NCI-H128 (cell line): ENCODE measurements around the gene TMC2.

ENCODE experiments used
- DNase-seq: peaks from one replicate; lab custom pipeline; 2025; ENCODE audit not compliant: unreplicated experiment; lab: John Stamatoyannopoulos, UW

TMC2 gene

DNA sequence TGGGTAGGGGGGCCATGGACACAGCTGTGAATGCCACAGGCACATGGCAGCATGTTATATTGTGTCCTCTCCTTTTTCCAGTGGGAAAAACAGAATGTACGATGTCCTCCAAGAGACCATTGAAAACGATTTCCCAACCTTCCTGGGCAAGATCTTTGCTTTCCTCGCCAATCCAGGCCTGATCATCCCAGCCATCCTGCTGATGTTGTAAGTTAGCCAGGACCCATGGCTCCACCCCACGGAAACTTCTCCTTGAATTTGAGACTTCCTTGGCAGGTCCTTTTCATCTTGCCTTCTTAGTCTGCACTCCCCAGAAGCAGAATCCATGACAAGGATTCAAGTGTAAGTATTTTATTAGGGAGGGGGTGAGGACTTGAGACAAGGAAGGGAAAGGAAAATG is 87.8 kb downstream of the TMC2 start:
- DNase-seq, result no peak

DNA sequence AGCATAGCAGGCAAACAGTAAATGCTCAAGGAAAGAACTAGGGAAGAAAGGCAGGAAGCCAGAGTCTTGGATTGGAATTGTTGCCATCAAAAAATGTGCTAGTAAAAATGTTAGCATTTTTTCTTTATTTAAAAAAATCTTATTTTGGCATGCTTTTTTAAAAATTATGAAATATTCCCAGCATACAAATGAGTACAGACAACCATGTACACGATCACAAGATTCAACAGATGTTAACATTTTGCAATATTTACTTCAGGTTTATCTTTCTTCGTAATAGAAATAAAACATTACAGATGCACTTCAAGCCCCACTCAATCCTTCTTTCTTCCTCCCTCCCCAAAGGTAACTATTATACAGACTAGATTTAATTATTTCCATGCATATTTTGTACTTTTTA is 88.7 kb downstream of the TMC2 start:
- no peak for DNase-seq

DNA sequence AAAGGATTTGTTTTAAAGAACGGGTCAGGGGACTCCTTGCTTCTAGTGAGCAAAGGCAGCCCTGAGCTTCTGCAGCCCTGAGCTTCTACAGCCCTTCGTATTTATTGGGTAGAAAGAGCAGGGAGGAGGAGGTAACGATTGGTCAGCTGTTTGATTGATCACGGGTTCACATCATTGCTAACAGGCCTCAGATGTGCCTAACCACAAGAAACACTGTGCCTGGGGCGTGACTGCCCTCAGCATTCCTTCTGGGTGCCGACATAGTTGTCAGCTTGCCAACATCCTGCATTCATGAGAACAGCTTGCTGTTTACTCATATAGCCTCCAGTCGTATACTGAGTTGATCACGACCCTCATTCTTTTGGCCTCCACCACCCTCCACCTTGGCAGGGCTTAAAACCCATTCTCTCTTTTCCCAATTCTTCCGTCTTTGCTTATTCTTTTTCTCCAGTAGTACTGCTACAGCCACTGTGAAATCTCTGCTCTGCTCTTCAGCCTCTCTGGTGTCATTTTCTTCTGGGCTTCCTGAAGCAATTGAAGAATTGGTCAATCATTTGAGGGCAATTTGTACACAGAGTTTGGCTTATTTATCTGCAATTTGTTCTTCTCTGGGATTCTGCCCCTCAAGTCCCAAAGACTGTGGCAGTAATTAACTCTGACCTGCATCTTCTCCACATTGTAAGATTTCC is 90.6 kb downstream of the TMC2 start:
- DNase-seq, result no peak

DNA sequence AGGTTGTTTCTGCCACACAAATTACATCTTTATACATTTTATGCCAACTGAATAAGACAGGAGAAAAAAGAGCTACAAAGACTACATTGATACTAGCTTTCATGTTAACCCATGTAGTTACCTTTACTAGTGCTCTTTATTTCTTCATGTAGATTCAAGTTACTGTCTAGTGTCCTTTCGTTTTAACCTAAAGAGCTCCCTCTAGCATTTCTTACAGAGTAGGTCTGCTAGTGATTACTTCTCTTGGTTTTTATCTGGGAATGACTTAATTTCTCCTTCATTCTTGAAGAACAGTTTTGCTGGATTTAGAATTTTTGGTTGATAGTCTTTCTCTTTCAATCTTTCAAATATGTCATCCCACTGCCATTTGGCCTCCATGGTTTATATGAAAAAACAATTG is 94.9 kb downstream of the TMC2 start:
- no peak for DNase-seq

DNA sequence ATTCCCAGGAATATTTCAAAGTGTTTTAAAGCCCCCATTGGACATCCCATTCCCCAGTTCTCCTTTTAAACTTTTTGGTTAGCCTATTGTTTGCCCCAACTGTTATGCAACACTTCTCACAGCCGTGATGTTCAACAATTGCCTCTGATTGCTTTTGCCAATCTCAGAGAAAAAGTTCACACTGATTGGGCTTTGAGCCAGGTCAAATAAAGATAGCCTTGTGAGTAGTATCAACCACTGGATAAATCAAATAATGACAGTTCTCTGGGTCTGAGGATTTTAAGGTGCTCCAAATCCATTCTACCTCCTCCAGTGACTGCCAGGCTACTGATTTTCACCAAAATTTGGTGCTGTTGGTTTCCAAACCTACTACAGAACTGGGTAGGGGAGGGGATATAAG is 97.0 kb downstream of the TMC2 start:
- DNase-seq, result no peak

DNA sequence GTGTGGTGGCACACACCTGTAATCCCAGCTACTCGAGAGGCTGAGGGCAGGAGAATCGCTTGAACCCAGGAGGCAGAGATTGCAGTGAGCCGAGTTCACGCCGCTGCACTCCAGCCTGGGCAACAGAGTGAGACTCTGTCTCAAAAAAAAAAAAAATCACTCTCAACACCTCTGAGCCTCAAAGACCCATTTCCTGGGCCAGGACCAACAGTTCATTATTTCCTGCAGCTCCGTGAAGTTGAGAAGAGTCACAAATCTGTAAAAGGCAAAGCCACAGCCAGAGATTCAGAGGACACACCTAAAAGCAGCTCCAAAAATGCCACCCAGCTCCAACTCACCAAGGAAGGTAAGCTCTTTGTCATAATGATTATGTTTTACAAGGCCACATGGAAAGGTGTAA is 100.9 kb downstream of the TMC2 start:
- DNase-seq, result no peak

DNA sequence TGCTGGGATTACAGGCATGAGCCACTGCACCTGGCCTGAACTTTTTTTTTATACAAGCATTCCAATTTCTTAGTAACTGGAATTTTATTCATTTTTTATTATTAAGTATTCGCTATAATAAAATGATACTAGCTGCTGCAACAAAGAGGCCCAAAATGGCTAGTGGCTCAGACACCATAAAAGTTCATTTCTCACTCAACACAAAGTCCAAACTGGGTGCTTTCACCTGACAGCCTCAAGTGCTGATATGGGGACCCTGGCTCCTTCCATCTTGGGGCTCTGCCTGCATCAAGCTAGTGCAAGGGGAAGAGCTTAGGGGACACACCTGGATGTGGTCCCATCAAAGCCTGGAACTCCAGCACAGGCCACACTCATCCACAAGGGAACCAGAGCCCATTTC is 103.9 kb downstream of the TMC2 start:
- DNase-seq, result no peak

DNA sequence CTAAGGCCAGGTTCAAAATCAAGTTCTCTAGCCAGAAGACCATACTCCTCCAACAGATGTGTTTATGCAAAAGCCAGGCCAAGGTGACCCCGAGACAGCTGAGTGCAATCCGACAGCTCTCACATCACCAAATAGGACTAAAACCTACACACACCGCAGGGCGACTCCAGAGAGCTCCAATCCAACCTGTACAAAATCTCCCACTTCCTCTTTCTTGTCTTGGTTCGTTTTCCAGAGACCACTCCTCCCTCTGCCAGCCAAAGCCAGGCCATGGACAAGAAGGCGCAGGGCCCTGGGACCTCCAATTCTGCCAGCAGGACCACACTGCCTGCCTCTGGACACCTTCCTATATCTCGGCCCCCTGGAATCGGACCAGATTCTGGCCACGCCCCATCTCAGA is 104.5 kb downstream of the TMC2 start:
- DNase-seq, result no peak

DNA sequence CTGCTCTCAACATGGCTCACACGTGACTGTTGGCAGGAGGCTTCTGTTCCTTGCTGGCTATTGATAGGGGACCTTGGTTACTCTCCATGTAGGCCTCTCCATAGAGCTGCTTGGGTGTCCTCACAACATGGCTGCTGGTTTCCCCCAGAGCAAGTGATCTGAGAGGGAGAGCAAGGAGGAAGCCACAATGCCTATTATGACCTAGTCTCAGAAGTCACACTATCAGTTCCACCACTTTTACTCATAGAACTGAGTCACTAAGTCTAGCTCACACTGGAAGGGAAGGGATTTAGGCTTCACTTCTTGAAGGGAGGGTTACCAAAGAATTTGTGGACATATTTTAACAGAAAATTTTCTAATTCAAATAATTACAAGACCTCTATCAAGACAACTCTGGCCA is 107.3 kb downstream of the TMC2 start:
- DNase-seq, result no peak

DNA sequence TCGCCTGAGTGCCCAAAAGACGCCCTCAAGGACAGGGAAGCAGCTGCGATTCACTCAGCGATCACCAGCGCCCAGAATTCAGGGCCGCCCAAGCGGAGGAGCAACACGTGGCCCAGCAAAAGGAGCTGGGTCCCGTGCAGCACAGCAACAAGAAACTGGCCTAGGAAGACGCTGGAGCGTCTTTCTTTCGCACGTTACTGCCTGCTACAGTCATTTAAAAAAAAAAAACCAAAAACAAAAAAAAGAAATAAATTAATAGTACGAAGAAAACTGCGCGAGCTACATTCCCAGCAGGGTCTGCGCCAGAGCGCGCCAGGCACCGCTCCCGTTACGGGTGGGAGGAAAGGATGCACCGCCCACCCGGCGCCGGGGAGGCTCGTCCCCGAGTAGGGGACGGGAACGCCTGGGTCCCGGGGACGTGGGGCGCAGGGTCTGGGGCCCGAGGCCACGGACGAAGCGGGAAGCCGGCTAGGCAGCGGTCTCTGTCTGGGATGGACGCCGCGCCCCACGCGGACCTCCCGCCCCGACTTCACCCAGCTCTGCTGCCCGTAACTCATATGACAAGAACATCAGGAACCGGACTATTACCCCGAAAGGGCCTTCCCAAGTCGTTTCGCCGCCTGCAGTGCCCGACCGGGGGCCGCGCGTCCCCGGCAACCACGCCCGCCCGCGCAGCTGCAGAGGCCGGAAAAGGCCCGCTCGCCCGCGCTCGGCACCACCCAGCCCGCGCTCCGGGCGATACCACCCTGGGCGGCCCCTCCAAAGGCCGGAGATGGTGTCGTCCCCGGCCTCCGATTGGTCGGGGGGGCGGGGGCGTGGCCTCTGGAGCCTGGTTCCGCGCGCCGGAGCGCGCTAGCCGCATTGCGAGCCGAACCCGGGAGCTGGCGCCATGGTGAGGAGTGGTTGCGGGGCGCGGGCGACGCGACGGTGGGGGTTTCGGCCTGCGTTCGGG is 115.7 kb downstream of the TMC2 start, which contains the start of gene NOP56:
Gene NOP56, plus strand, starts transcription at position 861 of the 952 bp plus-strand sequence. Its CDS starts 29 bp downstream, at position 890.
- DNase-seq, result peak; percentile 90

DNA sequence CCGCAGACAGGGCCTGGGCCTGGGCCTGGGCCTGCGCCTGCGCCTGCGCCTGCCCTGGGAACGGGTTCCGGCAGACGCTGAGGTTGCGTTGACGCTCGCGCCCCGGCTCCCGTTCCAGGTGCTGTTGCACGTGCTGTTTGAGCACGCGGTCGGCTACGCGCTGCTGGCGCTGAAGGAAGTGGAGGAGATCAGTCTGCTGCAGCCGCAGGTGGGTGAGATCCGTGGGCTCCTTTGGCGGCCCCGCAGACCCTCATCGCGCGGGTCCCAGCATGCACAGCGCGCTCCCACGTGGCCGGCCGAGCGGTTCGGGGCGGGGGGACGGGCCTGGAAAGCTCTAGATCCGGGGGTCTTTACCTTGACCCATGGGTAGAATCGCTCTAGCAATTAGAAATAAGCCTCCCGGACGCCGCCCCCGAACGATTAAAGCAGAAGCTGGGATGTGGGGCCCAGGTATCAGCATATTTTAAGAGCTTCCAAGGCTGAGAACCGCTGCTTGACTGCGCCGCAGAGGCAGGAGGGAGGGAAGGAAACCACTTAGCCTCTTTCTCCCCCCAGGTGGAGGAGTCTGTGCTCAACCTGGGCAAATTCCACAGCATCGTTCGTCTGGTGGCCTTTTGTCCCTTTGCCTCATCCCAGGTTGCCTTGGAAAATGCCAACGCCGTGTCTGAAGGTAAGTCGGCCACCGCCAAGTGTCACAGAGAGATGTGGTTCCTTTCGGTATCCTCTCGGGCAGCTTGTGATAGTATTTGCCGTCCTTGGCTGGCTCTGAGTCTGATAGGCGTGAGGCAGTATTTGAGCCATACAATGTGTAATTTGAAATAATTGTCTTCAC is 116.6 kb downstream of the TMC2 start:
- no peak for DNase-seq

DNA sequence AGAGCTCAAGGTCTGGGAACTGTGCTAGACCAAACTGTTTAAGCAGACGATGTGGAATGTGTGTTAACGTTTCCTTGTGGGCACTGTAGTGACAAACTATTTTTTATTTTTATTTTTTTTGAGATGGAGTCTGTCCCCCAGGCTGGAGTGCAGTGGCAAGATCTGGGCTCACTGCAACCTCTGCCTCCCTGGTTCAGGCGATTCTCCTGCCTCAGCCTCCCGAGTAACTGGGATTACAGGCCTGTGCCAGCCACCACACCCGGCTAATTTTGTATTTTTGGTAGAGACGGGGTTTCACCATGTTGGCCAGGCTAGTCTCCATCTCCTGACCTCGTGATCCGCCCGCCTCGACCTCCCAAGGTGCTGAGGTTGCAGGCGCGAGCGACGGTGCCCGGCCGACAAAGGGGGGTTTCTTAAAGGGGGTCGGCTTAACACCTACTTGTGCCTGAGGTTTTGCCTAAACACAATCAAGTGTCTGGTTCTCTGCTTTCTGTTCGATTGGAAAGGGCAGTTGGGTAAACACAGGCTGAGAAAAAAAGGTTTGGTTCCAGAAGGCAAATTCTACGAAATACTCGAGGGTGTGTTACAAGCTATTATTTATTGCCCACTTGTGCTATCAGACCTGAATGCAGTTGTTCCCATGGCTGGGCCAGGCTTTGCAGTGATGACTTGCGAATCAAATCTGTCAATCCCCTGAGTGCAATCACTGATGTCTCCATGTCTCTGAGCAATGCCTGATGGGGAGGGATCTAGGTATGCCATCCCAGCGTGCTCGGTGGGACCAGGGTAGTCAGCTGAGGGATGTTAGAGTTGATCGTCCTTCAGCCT is 117.4 kb downstream of the TMC2 start:
- DNase-seq, result no peak

DNA sequence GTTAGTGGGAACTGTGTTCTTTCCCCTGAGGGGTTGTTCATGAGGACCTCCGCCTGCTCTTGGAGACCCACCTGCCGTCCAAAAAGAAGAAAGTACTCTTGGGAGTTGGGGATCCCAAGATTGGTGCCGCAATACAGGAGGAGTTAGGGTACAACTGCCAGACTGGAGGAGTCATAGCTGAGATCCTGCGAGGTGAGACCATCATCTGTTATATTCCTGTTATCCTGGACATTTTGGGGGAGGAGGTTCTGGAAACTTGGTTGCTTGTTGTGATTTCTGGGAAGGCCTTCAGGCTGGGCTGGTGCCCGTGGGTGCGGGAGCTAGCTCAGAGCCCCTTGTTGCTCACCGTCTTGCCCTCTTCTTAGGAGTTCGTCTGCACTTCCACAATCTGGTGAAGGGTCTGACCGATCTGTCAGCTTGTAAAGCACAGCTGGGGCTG is 118.0 kb downstream of the TMC2 start:
- DNase-seq, result no peak

DNA sequence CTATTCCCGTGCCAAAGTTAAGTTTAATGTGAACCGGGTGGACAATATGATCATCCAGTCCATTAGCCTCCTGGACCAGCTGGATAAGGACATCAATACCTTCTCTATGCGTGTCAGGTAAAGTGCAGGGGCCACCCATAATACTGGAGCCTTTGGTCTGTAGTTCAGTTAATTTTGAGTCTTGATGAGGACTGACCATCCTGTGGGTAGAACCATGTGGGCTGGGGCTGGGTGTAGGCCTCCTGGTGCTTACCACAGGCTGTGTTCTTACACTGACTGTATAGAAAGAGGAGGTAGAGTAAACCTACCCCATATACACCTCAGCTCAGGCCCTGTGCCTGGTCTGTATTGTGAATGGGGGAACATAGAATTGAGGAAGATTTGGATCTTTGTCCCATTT is 118.5 kb downstream of the TMC2 start:
- no peak for DNase-seq

DNA sequence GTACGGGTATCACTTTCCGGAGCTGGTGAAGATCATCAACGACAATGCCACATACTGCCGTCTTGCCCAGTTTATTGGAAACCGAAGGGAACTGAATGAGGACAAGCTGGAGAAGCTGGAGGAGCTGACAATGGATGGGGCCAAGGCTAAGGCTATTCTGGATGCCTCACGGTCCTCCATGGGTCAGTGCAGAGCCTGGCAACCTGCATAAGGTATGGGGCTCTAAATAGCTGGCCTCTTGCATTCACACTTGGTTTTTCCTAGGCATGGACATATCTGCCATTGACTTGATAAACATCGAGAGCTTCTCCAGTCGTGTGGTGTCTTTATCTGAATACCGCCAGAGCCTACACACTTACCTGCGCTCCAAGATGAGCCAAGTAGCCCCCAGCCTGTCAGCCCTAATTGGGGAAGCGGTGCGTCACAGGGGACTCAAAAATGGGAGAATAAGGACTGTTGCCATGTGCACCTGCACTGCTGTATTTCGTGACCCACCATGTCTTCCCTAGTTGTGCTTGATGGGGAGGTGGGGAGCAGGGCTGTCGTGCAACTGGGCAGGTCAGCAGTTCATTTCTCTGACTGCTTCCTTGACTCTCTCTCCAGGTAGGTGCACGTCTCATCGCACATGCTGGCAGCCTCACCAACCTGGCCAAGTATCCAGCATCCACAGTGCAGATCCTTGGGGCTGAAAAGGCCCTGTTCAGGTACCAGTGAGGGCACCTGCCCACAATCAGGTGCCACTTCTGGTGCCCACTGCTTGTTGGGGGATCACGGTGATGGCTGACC is 119.2 kb downstream of the TMC2 start:
- DNase-seq, result no peak

DNA sequence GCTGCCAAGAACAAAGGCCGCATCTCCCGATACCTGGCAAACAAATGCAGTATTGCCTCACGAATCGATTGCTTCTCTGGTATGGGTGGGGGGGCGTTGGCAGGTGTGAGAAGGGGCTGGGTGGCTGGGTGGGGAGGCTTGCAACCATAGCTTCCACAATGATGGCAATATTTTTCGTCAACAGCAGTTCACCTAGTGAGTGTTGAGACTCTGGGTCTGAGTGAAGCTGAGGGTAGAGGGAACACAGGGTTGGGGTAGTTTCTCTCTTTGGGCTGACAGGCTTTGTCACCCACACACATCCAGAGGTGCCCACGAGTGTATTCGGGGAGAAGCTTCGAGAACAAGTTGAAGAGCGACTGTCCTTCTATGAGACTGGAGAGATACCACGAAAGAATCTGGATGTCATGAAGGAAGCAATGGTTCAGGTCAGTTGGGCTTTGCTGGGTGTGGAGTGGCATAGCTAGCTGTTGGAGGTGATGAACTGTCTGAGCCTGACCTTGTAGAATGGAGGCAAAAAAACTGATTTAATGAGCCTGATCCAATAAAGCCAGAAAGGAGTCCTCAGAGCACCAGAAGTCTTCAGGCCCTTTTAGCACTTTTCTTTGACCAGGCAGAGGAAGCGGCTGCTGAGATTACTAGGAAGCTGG is 120.2 kb downstream of the TMC2 start:
- DNase-seq, result no peak

DNA sequence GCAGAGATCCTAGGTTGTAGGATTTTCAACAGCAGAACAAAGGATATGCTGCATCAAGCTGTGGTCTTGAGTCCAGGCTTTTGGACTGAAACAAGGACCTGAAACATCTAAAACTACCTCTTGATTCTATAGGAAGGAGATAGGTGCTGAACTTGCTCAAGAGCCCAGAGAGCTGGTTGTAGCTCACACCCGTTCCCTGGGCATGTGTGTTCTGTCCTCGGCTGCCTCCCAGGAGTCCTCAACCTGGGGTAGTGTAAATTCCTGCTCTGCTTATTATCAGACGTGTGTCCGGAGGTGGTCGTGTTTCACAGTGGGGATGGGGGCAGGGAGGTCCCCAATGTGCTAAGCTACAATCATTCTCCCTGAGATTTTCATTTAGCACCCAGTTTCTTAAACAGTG is 120.9 kb downstream of the TMC2 start:
- DNase-seq, result no peak

DNA sequence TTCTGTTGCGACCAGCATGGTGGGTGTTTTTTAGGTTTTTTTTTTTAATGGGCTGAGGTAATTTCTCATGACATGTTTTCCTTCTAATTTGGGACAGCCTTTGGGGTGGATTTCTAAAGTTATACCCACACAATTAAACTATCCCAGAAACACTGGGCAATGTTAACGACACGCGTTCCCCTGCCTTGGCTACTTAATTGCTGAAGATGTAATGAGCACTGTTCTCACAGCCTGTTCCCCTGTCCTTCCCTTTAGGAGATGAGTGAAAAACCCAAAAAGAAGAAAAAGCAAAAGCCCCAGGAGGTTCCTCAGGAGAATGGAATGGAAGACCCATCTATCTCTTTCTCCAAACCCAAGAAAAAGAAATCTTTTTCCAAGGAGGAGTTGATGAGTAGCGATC is 121.3 kb downstream of the TMC2 start:
- DNase-seq, result no peak
